IPS-18a (cell line): Measurements from ENCODE around the gene GCNT1.
A peak's percentile ranks its signal among the peaks of the same experiment; 100 is the strongest.

Experiments
- H3K27ac ChIP-seq: one replicate; pipeline ENCODE4 v1.5.1; 2013; ENCODE audit warnings: low read length
- H3K27me3 ChIP-seq: one replicate; pipeline ENCODE4 v1.6.1; 2013; ENCODE audit warnings: mild to moderate bottlenecking, low read length; ENCODE audit not compliant: control insufficient read depth, insufficient read depth
- H3K36me3 ChIP-seq: one replicate; pipeline ENCODE4 v1.6.1; 2013; ENCODE audit warnings: low read depth, low read length; ENCODE audit not compliant: control insufficient read depth
- H3K4me1 ChIP-seq: one replicate; pipeline ENCODE4 v1.6.1; 2013; ENCODE audit warnings: low read depth, low read length; ENCODE audit not compliant: control insufficient read depth
- H3K4me3 ChIP-seq: one replicate; pipeline ENCODE4 v1.5.1; 2013; ENCODE audit warnings: low read length
- H3K9ac ChIP-seq: one replicate; pipeline ENCODE4 v1.6.1; 2013; ENCODE audit warnings: mild to moderate bottlenecking, low read length, moderate library complexity
- H3K9me3 ChIP-seq: one replicate; pipeline ENCODE4 v1.6.1; 2013; ENCODE audit warnings: low read depth, low read length; ENCODE audit not compliant: control insufficient read depth

Gene GCNT1

DNA sequence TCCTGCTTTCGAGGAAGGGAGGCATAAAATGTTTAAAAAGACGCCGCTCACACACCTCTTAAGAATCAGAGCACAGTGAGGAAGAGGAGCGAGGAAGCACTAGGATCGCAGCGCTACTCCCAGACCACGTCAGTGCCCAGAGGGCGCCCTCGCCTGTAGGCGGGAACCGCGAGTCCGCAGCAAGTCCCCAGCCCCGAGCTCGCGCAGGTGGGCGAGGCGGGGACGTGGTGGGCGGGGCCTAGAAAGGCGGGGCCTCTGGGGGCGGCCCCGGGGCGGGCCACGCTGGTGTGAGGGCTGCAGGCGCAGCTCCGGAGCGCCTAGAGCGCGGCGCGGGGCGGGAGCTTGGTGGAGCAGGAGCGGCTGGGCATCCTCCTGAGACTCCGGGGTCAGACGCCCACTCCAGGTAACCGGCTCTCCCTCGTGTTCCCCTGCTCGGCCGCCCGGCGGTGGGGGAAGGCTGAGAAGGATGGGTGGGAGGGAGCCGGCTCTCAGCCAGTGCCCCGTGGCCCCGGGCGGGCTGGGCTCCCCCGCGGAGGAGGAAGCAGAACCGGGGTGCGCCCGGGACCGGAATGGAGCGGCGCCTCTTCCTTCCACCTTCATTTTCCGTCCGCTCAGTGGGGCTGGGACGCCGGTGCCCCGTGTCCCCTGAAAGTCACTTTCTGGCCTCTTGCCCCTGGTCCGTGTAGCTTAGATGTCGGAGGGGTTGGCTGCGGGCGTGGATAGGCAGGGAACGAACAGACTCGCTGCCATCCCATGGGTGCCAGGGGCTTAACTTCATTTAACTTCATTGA, at the start of gene GCNT1:
Gene GCNT1, plus strand, starts transcription at position 280 of the 791 bp plus-strand sequence. CDS start 43,200 bp downstream, outside the sequence.
- H3K36me3 ChIP-seq = no peaks in the 10 kb centered on the region
- peak within 1 kb of the TSS; percentile 82 for H3K4me3 ChIP-seq
- no peak within 1 kb of the TSS for H3K27ac ChIP-seq
- H3K9me3 ChIP-seq = no peaks in the 10 kb centered on the region
- H3K27me3 ChIP-seq = peaks cover 17% of the 10 kb centered on the region
- peak within 1 kb of the TSS; percentile 34 for H3K9ac ChIP-seq
- peaks cover 6% of the 10 kb centered on the region for H3K4me1 ChIP-seq

- Histone ChIP-seq H3K27me3 (no peaks in the 10 kb centered on the region), H3K9me3 (no peaks in the 10 kb centered on the region), H3K9ac (no peak overlapping the region), H3K27ac (no peak overlapping the region), H3K4me1 (peaks cover 8% of the 10 kb centered on the region), H3K4me3 (no peak overlapping the region), H3K36me3 (no peaks in the 10 kb centered on the region)
Measured at GRCh38 chr9:76412638-76413037, 46.3 kb upstream of the GCNT1 start.

DNA sequence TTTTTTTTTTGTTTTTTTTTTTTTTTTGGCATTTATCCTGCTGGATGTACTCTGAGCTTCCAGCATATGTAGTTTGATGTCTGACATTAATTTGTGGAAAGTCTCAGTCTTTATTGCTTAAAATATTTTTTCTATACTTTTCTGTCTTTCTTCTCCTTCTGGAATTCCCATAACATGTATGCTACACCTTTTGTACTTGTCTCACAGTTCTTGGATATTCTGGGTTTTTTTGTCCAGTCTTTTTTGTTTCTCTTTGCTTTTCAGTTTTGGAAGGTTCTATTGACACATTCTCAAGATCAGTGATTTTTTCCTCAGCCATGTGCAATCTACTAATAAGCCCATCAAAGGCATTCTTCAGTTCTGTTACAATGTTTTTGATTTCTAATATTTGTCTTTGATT, 45.3 kb upstream of the GCNT1 start:
- Histone ChIP-seq H3K27me3 (no peaks in the 10 kb centered on the region), H3K9ac (no peak overlapping the region), H3K36me3 (no peaks in the 10 kb centered on the region), H3K4me1 (peaks cover 11% of the 10 kb centered on the region), H3K4me3 (no peak overlapping the region), H3K9me3 (no peaks in the 10 kb centered on the region), H3K27ac (no peak overlapping the region)

- H3K4me1 ChIP-seq = peaks cover 11% of the 10 kb centered on the region
- no peaks in the 10 kb centered on the region for H3K27me3 ChIP-seq
- no peak overlapping the region for H3K4me3 ChIP-seq
- H3K9ac ChIP-seq = no peak overlapping the region
- no peak overlapping the region for H3K27ac ChIP-seq
- no peaks in the 10 kb centered on the region for H3K9me3 ChIP-seq
- no peaks in the 10 kb centered on the region for H3K36me3 ChIP-seq
Measured at GRCh38 chr9:76414661-76415060, 44.3 kb upstream of the GCNT1 start.

DNA sequence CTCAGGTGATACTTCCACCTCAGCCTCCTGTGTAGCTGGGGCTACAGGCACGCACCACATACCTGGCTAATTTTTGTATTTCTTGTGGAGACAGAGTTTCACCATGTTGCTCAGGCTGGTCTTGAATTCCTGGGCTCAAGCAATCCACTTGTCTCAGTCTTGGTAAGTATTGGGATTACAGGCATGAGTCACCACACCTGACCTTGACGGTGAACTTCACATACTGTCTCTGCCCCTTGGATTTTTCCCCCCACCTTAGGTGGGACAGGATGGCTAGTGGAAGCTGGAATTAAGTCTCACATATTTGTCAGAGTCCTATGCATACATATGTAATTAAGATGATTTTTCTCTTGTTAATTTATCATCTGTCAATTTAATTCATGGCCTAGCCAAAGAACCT, 43.8 kb upstream of the GCNT1 start:
- Histone ChIP-seq H3K9ac (no peak overlapping the region), H3K9me3 (no peaks in the 10 kb centered on the region), H3K36me3 (no peaks in the 10 kb centered on the region), H3K27ac (no peak overlapping the region), H3K27me3 (no peaks in the 10 kb centered on the region), H3K4me1 (peaks cover 11% of the 10 kb centered on the region), H3K4me3 (no peak overlapping the region)

GRCh38 chr9:76415731-76416130, 43.3 kb upstream of the GCNT1 start:
- peaks cover 11% of the 10 kb centered on the region for H3K4me1 ChIP-seq
- no peak overlapping the region for H3K9ac ChIP-seq
- H3K27me3 ChIP-seq = no peaks in the 10 kb centered on the region
- no peaks in the 10 kb centered on the region for H3K36me3 ChIP-seq
- H3K9me3 ChIP-seq = no peaks in the 10 kb centered on the region
- no peak overlapping the region for H3K4me3 ChIP-seq
- H3K27ac ChIP-seq = no peak overlapping the region

DNA sequence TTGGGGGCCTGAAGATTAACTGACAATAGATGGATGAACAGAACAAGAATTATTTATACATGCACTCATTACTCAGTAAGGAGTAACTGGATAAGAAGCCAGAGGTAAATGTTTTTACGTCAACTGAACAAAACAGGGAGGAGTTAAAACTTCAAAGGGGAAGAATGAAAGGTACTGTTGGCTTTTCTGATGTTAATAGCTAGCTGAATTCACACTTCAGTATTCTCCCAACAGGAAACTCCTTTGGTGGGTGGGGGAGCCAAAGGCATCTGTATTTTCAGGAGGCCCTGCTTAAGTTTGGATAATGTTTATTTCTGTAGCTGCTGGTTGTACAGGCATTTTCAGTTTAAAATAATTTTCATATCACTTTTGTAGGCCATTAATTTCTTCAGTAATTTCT, 41.6 kb upstream of the GCNT1 start:
- no peak overlapping the region for H3K4me3 ChIP-seq
- no peak overlapping the region for H3K27ac ChIP-seq
- H3K4me1 ChIP-seq = peaks cover 11% of the 10 kb centered on the region
- no peaks in the 10 kb centered on the region for H3K36me3 ChIP-seq
- no peaks in the 10 kb centered on the region for H3K27me3 ChIP-seq
- H3K9me3 ChIP-seq = no peaks in the 10 kb centered on the region
- no peak overlapping the region for H3K9ac ChIP-seq

DNA sequence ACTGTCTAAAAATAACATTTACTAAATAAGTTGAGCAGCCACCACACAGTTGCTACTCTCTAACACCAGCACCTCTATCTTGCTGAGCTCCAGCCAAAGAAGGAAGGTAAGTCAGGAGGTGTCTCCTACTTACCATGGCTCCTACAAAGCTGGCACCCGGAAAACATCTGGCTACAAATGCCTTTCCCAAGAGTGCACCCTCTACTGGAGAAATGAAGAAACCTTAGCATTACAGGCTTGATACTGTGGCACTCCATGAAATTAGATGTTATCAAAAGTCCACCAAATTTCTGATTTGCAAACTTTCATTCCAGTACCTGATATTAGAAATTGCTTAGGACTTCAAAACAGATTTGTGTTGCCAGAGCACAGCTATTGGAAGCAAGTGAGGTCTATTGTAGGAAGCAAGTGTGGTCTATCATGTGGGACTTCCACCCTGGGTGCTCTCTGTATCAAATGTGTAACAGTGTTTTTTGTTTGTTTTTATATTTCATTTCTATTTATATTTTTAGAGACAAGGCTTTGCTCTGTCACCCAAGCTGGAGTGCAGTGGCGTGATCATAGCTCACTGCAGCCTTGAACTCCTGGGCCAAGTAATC, 39.1 kb upstream of the GCNT1 start:
- Histone ChIP-seq H3K27me3 (no peaks in the 10 kb centered on the region), H3K36me3 (no peaks in the 10 kb centered on the region), H3K9me3 (no peaks in the 10 kb centered on the region), H3K4me3 (no peak overlapping the region), H3K27ac (no peak overlapping the region), H3K4me1 (peaks cover 11% of the 10 kb centered on the region), H3K9ac (no peak overlapping the region)

- H3K4me3 ChIP-seq = no peak overlapping the region
- no peak overlapping the region for H3K27ac ChIP-seq
- no peaks in the 10 kb centered on the region for H3K36me3 ChIP-seq
- H3K27me3 ChIP-seq = no peaks in the 10 kb centered on the region
- no peaks in the 10 kb centered on the region for H3K9me3 ChIP-seq
- H3K9ac ChIP-seq = no peak overlapping the region
- no peaks in the 10 kb centered on the region for H3K4me1 ChIP-seq
Measured at GRCh38 chr9:76423216-76424177, 35.5 kb upstream of the GCNT1 start.

- H3K27me3 ChIP-seq = no peaks in the 10 kb centered on the region
- H3K9me3 ChIP-seq = no peaks in the 10 kb centered on the region
- no peak overlapping the region for H3K9ac ChIP-seq
- H3K4me3 ChIP-seq = no peak overlapping the region
- H3K36me3 ChIP-seq = no peaks in the 10 kb centered on the region
- H3K27ac ChIP-seq = no peak overlapping the region
- no peaks in the 10 kb centered on the region for H3K4me1 ChIP-seq
Measured at GRCh38 chr9:76424491-76424890, 34.5 kb upstream of the GCNT1 start.

GRCh38 chr9:76425677-76426453, 33.1 kb upstream of the GCNT1 start:
- H3K4me3 ChIP-seq = no peak overlapping the region
- no peaks in the 10 kb centered on the region for H3K9me3 ChIP-seq
- no peaks in the 10 kb centered on the region for H3K36me3 ChIP-seq
- no peaks in the 10 kb centered on the region for H3K27me3 ChIP-seq
- no peaks in the 10 kb centered on the region for H3K4me1 ChIP-seq
- H3K27ac ChIP-seq = no peak overlapping the region
- H3K9ac ChIP-seq = no peak overlapping the region
